Heart left ventricle (tissue), 16 donors: ENCODE results near the gene APC. TPM values are rescaled to one million over a fixed set of nuclear protein-coding genes. Genes with fewer than 3 reads are reported as not detected.
A peak's percentile ranks its signal among the peaks of the same experiment; 100 is the strongest.

Experiments used
- ATAC-seq, 4 donors: fragments of 200-7000 bp; cut with Tn5 transposase; one replicate each; pipeline ENCODE4 v1.9.1; 2020 to 2022; ENCODE audit warnings: moderate library complexity in 4 of 4, mild to moderate bottlenecking in 3 of 4, moderate number of reproducible peaks in 1 of 4
- DNase-seq, 5 donors: peaks; one replicate each; pipeline ENCODE4 v3.0.0-alpha.2; 2020
- H3K27ac ChIP-seq, 12 donors: fragments of 200-600 bp; sonication (generic) in 4 of 12; one replicate each; pipeline versions ENCODE4 v1.5.0 to v1.8.0; 2016 to 2022; ENCODE audit warnings: mild to moderate bottlenecking in 2 of 12
- H3K27me3 ChIP-seq, 9 donors: fragments of 200-600 bp; sonication (generic) in 2 of 9; one replicate each; pipeline versions ENCODE4 v1.5.1 to v1.8.0; 2016 to 2022; ENCODE audit warnings: mild to moderate bottlenecking in 3 of 9
- H3K36me3 ChIP-seq, 9 donors: fragments of 200-600 bp; sonication (generic) in 2 of 9; one replicate each; pipeline versions ENCODE4 v1.5.0 to v1.8.0; 2018 to 2022; ENCODE audit warnings: mild to moderate bottlenecking in 2 of 9
- H3K4me1 ChIP-seq, 12 donors: fragments of 200-600 bp; sonication (generic) in 4 of 12; one replicate each; pipeline versions ENCODE4 v1.5.0 to v1.8.0; 2016 to 2022; ENCODE audit warnings: mild to moderate bottlenecking in 3 of 12
- H3K4me3 ChIP-seq, 12 donors: fragments of 200-600 bp; sonication (generic) in 4 of 12; one replicate each; pipeline versions ENCODE4 v1.5.0 to v1.8.0; 2017 to 2022; ENCODE audit warnings: mild to moderate bottlenecking in 9 of 12, moderate library complexity in 4 of 12
- H3K9me3 ChIP-seq, 12 donors: fragments of 200-600 bp; sonication (generic) in 4 of 12; one replicate each; pipeline versions ENCODE4 v1.5.0 to v1.8.0; 2016 to 2022; ENCODE audit warnings: mild to moderate bottlenecking in 1 of 12
- POLR2A ChIP-seq, 2 donors: fragments of 450-650 bp; IDR thresholded peaks; one replicate each; pipeline ENCODE4 v1.6.1; 2017; ENCODE audit warnings: antibody characterized with exemption in 2 of 2, mild to moderate bottlenecking in 2 of 2, moderate library complexity in 2 of 2
- whole genome bisulfite sequencing, 4 donors: extraction: QIAGEN DNeasy Blood & Tissue Kit in 2 of 4; methylation state at CpG; one replicate each; pipeline versions ENCODE4 v1.1.5 to v1.1.7; 2013 to 2018; 5-methylcytosine and 5-hydroxymethylcytosine counted together
- intact Hi-C, 10 donors: fragments of 100-400 bp; cut with DNase I; formaldehyde crosslinking; loops; one replicate each; pipeline versions ENCODE4 v1.11.1 to v1.14.2; 2022
- polyA plus RNA-seq, 2 donors: library from polyadenylated mRNA; stranded (reverse); fragments of 200-250 nt; gene quantifications; one replicate each; pipeline ENCODE4 v1.2.3, GENCODE V29; 2013
- total RNA-seq, 9 donors: library from RNA; depleted of rRNA in 2 of 9; stranded (reverse); fragments of >200 nt in 2 of 9; fragmentation: NEBNext Ultra II Directional in 3 of 9; extraction: Animal tissue kit (Norgen Biotek cat#: 25700) in 3 of 9; gene quantifications; one replicate each; pipeline versions ENCODE4 v1.1.0 to v1.2.4, GENCODE V29; 2016 to 2023
- TF ChIP-seq, protein P1 (sequence below), 12 donors: fragments of 200-600 bp; sonication (generic) in 4 of 12; IDR thresholded peaks; one replicate each; pipeline versions ENCODE4 v1.5.0 to v1.8.0; 2018 to 2022; ENCODE audit warnings: antibody characterized with exemption in 12 of 12, mild to moderate bottlenecking in 5 of 12
- donor health status: ischemic (EF 13 %, LVEDD 7.1; RV severe dilation, severe dysfunction).
- donor health status: healthy with polysubstance abuse.
- donor health status: DM: no; HTN: yes; CAD: no.
- donor health status: DM: no; HTN: no; CAD: no.
- donor health status: ischemic (EF 25% LVEDD 6.9; RV normal size, moderate dysfunction).
- donor health status: ischemic (EF 25% LVEDD 5.7; RV mildly dilated, moderate dysfunction).
- donor health status: healthy.
- donor health status: DM: yes; HTN: yes; CAD: no.
- donor health status: ischemic (EF 35%, LVEDD 5.7; RV mildly dilated, moderate dysfunction).
- donor health status: nonischemic (EF 11% LVEDD 7.7; RV severe dilation, severe dysfunction).
- donor health status: DM: yes; HTN: yes; CAD: no.
- donor health status: PGD.
- donor health status: ischemic (EF 29% LVEDD 5.4; RV normal size, mild dysfunction).
- donor health status: nonischemic (EF 23%, LVEDD 6.1; RV moderate dilation, normal function).

The APC gene
- total and polyA plus RNA-seq, 11 donors, result 3.8 to 65.3 (median 37.4) TPM

DNA sequence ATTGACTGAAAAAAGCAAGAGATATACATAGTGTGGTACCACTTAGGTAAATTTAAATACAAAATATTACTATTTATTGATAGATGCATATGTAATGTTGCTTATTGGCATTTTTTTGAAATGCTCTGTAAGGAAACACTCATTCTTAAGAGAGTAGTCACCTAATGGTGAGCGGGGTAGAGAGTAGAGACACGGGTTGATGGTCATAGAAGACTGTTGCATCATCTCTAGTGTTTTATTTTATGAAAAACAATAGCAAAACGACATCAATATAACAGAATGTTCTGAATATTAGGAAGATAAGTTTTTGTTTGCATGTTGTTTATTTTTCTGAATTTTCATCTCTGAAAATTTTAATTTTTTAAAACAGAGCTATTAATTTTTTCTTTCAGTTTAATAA lies 127.4 kb downstream of the APC start:
- Histone ChIP-seq H3K4me3 (no peak overlapping the region), H3K9me3 (no peaks in the 10 kb centered on the region), H3K27ac (no peak overlapping the region), H3K27me3 (no peaks in the 10 kb centered on the region), H3K4me1 (peaks cover 0 to 45% (median 26%) of the 10 kb centered on the region in 12 donors), H3K36me3 (peaks cover 0 to 77% (median 72%) of the 10 kb centered on the region in 9 donors)
- WGBS, 4 donors, result 89 to 94% (median 92%) methylated on average over 3 of the region's 3 CpGs
- no peak for DNase-seq
- no peak for TF ChIP-seq POLR2A (IDR thresholded peaks at IDR 0.05)
- TF ChIP-seq, protein P1, sequence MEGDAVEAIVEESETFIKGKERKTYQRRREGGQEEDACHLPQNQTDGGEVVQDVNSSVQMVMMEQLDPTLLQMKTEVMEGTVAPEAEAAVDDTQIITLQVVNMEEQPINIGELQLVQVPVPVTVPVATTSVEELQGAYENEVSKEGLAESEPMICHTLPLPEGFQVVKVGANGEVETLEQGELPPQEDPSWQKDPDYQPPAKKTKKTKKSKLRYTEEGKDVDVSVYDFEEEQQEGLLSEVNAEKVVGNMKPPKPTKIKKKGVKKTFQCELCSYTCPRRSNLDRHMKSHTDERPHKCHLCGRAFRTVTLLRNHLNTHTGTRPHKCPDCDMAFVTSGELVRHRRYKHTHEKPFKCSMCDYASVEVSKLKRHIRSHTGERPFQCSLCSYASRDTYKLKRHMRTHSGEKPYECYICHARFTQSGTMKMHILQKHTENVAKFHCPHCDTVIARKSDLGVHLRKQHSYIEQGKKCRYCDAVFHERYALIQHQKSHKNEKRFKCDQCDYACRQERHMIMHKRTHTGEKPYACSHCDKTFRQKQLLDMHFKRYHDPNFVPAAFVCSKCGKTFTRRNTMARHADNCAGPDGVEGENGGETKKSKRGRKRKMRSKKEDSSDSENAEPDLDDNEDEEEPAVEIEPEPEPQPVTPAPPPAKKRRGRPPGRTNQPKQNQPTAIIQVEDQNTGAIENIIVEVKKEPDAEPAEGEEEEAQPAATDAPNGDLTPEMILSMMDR (IDR thresholded peaks at IDR 0.05), result no peak
- ATAC-seq, result no peak
- intact Hi-C loops, result loop anchor here in 2 of 10 donors (10.0 kb wide), 2 partner anchors 50 to 60 kb away; partner anchors contain the start of gene REEP5 (in 1 of the 2)

DNA sequence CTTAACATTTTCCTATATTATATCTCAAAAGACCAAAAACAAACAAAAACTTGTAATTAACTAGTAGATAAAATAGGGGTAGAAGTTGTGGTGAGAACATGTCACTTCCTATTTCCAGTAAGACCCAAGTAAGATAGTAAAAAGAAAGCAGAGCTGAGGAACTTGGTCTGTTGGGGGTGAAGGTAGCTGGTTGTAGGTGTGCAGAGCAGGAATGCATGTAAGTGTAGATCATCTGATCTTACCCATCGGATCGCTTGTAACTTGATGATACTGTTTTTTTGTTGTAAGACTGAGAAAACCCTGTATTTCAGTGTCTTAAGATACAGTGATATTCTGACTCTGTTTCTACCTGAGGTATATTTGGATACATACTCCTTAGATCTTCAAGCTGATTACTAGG lies 129.1 kb downstream of the APC start:
- H3K9me3 ChIP-seq, result no peaks in the 10 kb centered on the region
- ATAC-seq, result no peak
- peaks cover 0 to 90% (median 84%) of the 10 kb centered on the region in 9 donors for H3K36me3 ChIP-seq
- TF ChIP-seq, protein P1 (IDR thresholded peaks at IDR 0.05), result no peak
- TF ChIP-seq POLR2A (IDR thresholded peaks at IDR 0.05), result no peak
- H3K4me1 ChIP-seq, result peaks cover 0 to 37% (median 22%) of the 10 kb centered on the region in 12 donors
- H3K4me3 ChIP-seq, result no peak overlapping the region
- H3K27ac ChIP-seq, result peak overlapping the region in 1 of 12 donors; percentile 3
- DNase-seq, result no peak
- intact Hi-C loops, result loop anchor here in 2 of 10 donors (10.0 kb wide), 2 partner anchors 48 to 58 kb away; partner anchors contain the start of gene REEP5 (in 1 of the 2)
- no peaks in the 10 kb centered on the region for H3K27me3 ChIP-seq
- 91 to 97% (median 94%) methylated on average over 2 of the region's 2 CpGs for WGBS, 4 donors

- H3K27ac ChIP-seq, result no peak overlapping the region
- WGBS, 4 donors, result 90 to 94% (median 93%) methylated on average over 5 of the region's 5 CpGs
- TF ChIP-seq POLR2A (IDR thresholded peaks at IDR 0.05), result no peak
- TF ChIP-seq, protein P1 (IDR thresholded peaks at IDR 0.05), result no peak
- H3K4me3 ChIP-seq, result no peak overlapping the region
- ATAC-seq, result no peak
- H3K9me3 ChIP-seq, result no peaks in the 10 kb centered on the region
- H3K36me3 ChIP-seq, result peaks cover 0 to 96% (median 85%) of the 10 kb centered on the region in 9 donors
- intact Hi-C loops, result loop anchor here in 2 of 10 donors (10.0 kb wide), 2 partner anchors 47 to 57 kb away; partner anchors contain the start of gene REEP5 (in 1 of the 2)
- peaks cover 0 to 30% (median 17%) of the 10 kb centered on the region in 12 donors for H3K4me1 ChIP-seq
- H3K27me3 ChIP-seq, result no peaks in the 10 kb centered on the region
- DNase-seq, result no peak
Observed at GRCh38 chr5:112867411-112867810, 129.7 kb downstream of the APC start.

- intact Hi-C loops, result loop anchor here in 2 of 10 donors (10.0 kb wide), 2 partner anchors 45 to 55 kb away; partner anchors contain the start of gene REEP5 (in 1 of the 2)
- H3K36me3 ChIP-seq, result peaks cover 0 to 82% (median 68%) of the 10 kb centered on the region in 9 donors
- no peak overlapping the region for H3K4me3 ChIP-seq
- no peak overlapping the region for H3K27ac ChIP-seq
- no peaks in the 10 kb centered on the region for H3K27me3 ChIP-seq
- ATAC-seq (no peak), DNase-seq (no peak)
- no peaks in the 10 kb centered on the region for H3K9me3 ChIP-seq
- TF ChIP-seq, protein P1 (IDR thresholded peaks at IDR 0.05), result no peak
- no peak for TF ChIP-seq POLR2A (IDR thresholded peaks at IDR 0.05)
- H3K4me1 ChIP-seq, result peaks cover 0 to 10% (median 0%) of the 10 kb centered on the region in 12 donors
- WGBS, 4 donors, result 96 to 100% (median 98%) methylated on average over 3 of the region's 3 CpGs
Observed at GRCh38 chr5:112869948-112870347, 132.3 kb downstream of the APC start.
